HepG2 (cell line): ENCODE measurements around the gene RNF13. TPM values are rescaled to one million over a fixed set of nuclear protein-coding genes. Genes with fewer than 3 reads are reported as not detected.

Experiments
- ATAC-seq: fragments of 200-7000 bp; cut with Tn5 transposase; 3 replicates; pipeline ENCODE4 v1.9.1; 2020; ENCODE audit warnings: mild to moderate bottlenecking, moderate library complexity
- BruUV-seq: library from RNA; stranded (reverse); fragments of 400-500 nt; replicated peaks from 2 replicates; lab custom pipeline; 2021; lab: Mats Ljungman, UMichigan
- CTCF ChIA-PET: fragments of 300-600 bp; formaldehyde crosslinking; extraction: SDS; loops from one replicate; lab custom pipeline; 2021; ENCODE audit warnings: low total read pairs, inconsistent platforms, low intra/inter-chr PET ratio; lab: Yijun Ruan, JAX
- POLR2A ChIA-PET: fragments of 350-600 bp; sonication (Branson Sonifier 250); formaldehyde crosslinking; loops from one replicate; lab custom pipeline; 2020; ENCODE audit warnings: antibody characterized with exemption, inconsistent platforms; lab: Yijun Ruan, JAX
- DNase-seq: peaks from one replicate; pipeline ENCODE4 v3.0.0-alpha.2; 2015; ENCODE audit warnings: low spot score
- FAIRE-seq: peaks from 3 replicates; lab custom pipeline; 2011; peaks lifted over from hg19 to GRCh38; lab: Jason Lieb, UNC
- H2AFZ ChIP-seq: one replicate; pipeline ENCODE4 v1.6.1; 2011; ENCODE audit warnings: low read length, inconsistent platforms
- H3K27ac ChIP-seq: fragments of 300-600 bp; 3 replicates; pipeline ENCODE4 v1.8.0; 2011; ENCODE audit warnings: mixed run types, mild to moderate bottlenecking, mixed read lengths, low read length, inconsistent platforms; ENCODE audit not compliant: insufficient read depth; ENCODE audit errors: extremely low read length
- H3K27me3 ChIP-seq, 2 experiments: fragments of 200-600 bp in 1 of 2; 2 replicates in 1 of 2; 3 replicates in 1 of 2; pipeline versions ENCODE4 v1.6.0 to v1.8.0; 2011; ENCODE audit warnings: low read length in 2 of 2, mild to moderate bottlenecking in 2 of 2, moderate library complexity in 2 of 2, inconsistent platforms in 1 of 2; ENCODE audit not compliant: insufficient read depth in 2 of 2, control insufficient read depth in 1 of 2
- H3K36me3 ChIP-seq, 2 experiments: fragments of 200-600 bp in 1 of 2; replicated peaks in 1 of 2; 2 replicates in 1 of 2; 3 replicates in 1 of 2; pipeline versions ENCODE4 v1.5.1 to v1.8.0; 2011; ENCODE audit warnings: low read length in 2 of 2, inconsistent platforms in 1 of 2; ENCODE audit not compliant: insufficient read depth in 2 of 2, control insufficient read depth in 1 of 2
- H3K4me1 ChIP-seq: 2 replicates; pipeline ENCODE4 v1.5.1; 2012; ENCODE audit warnings: low read length, inconsistent platforms; ENCODE audit not compliant: insufficient read depth
- H3K4me2 ChIP-seq: 2 replicates; pipeline ENCODE4 v1.6.0; 2011; ENCODE audit warnings: low read depth, low read length, inconsistent platforms
- H3K4me3 ChIP-seq, 3 experiments: fragments of 200-600 bp in 1 of 3; sonication (generic), shearing (Covaris generic) in 1 of 3; replicated peaks in 1 of 3; 2 replicates each; pipeline ENCODE4 v1.5.1; 2011 to 2016; ENCODE audit warnings: low read length in 3 of 3, inconsistent platforms in 2 of 3, low read depth in 2 of 3, mild to moderate bottlenecking in 2 of 3, control low read depth in 1 of 3, mixed read lengths in 1 of 3; ENCODE audit not compliant: insufficient read depth in 1 of 3
- H3K79me2 ChIP-seq: one replicate; pipeline ENCODE4 v1.6.1; 2011; ENCODE audit warnings: low read length, inconsistent platforms; ENCODE audit not compliant: insufficient read depth
- H3K9ac ChIP-seq: 2 replicates; pipeline ENCODE4 v1.6.0; 2011; ENCODE audit warnings: mild to moderate bottlenecking, low read depth, low read length, inconsistent platforms; ENCODE audit not compliant: insufficient read depth
- H3K9me3 ChIP-seq: 2 replicates; pipeline ENCODE4 v1.5.1; 2012; ENCODE audit warnings: mild to moderate bottlenecking, low read length
- H4K20me1 ChIP-seq: 2 replicates; pipeline ENCODE4 v1.6.0; 2011; ENCODE audit warnings: inconsistent platforms, mild to moderate bottlenecking, low read length, moderate library complexity; ENCODE audit not compliant: insufficient read depth
- ARID3A ChIP-seq: IDR thresholded peaks from 2 replicates; pipeline ENCODE4 v1.6.1; 2012; ENCODE audit warnings: low read depth, low read length, improper control_type of control experiment
- ARID5B ChIP-seq: IDR thresholded peaks from 2 replicates; pipeline ENCODE4 v1.4.0; 2020; ENCODE audit warnings: mild to moderate bottlenecking, missing genetic modification reagents
- FOXA3 ChIP-seq: IDR thresholded peaks from 2 replicates; pipeline ENCODE4 v1.6.1; 2016; ENCODE audit warnings: missing genetic modification reagents, missing compliant biosample characterization
- GATAD2A ChIP-seq: IDR thresholded peaks from 2 replicates; pipeline ENCODE4 v1.6.1; 2016
- KAT2B ChIP-seq: fragments of 150-350 bp; IDR thresholded peaks from 2 replicates; pipeline ENCODE4 v1.6.1; 2014; ENCODE audit warnings: low read depth, low read length, borderline replicate concordance
- MAZ ChIP-seq, 2 experiments: sonication (generic) in 1 of 2; formaldehyde crosslinking in 1 of 2; IDR thresholded peaks; 2 replicates each; pipeline versions ENCODE4 v1.5.0 to v1.6.1; 2012 to 2020; ENCODE audit warnings: low read depth in 2 of 2, mild to moderate bottlenecking in 2 of 2, borderline replicate concordance in 1 of 2, improper control_type of control experiment in 1 of 2, low read length in 1 of 2, missing genetic modification reagents in 1 of 2, moderate library complexity in 1 of 2
- MBD4 ChIP-seq: IDR thresholded peaks from 2 replicates; pipeline ENCODE4 v1.6.1; 2012; ENCODE audit warnings: low read length, inconsistent platforms, borderline replicate concordance
- ONECUT2 ChIP-seq: sonication (generic); formaldehyde crosslinking; IDR thresholded peaks from 2 replicates; pipeline ENCODE4 v1.4.0; 2020; ENCODE audit warnings: missing genetic modification reagents
- U2AF1 ChIP-seq: fragments of 200-400 bp; formaldehyde crosslinking; optimal IDR thresholded peaks from 2 replicates; pipeline ENCODE3; 2017; ENCODE audit warnings: mild to moderate bottlenecking, low read depth, low read length
- ZFP1 ChIP-seq: IDR thresholded peaks from 2 replicates; pipeline ENCODE4 v1.6.1; 2016
- ZNF350 ChIP-seq: sonication (generic); formaldehyde crosslinking; IDR thresholded peaks from 2 replicates; pipeline ENCODE4 v1.4.0; 2020; ENCODE audit warnings: mild to moderate bottlenecking, low read depth, missing genetic modification reagents, borderline replicate concordance
- WGBS: methylation state at CpG from one replicate; pipeline ENCODE4 v1.1.6; 2017; ENCODE audit warnings: low lambda C conversion rate; 5-methylcytosine and 5-hydroxymethylcytosine counted together
- in situ Hi-C: cut with HindIII; loops from 2 replicates; pipeline ENCODE4 v1.10.0; 2017; ENCODE audit warnings: low pct_unique_long_range_greater_than_20kb; ENCODE audit not compliant: extremely low pct_ligation_motif_present
- intact Hi-C: fragments of 100-400 bp; cut with micrococcal nuclease; formaldehyde crosslinking; loops from one replicate; pipeline ENCODE4 v1.10.0; 2022; ENCODE audit not compliant: unreplicated experiment
- polyA plus RNA-seq, 8 experiments: library from polyadenylated mRNA; depleted of rRNA in 3 of 8; stranded (reverse) in 7 of 8; unstranded in 1 of 8; fragments of >200 nt; fragmentation: Illumina TruSeq in 4 of 8; extraction: Trizol in 4 of 8; gene quantifications; 2 replicates each; pipeline versions ENCODE4 v1.2.1 to v1.2.3, GENCODE V29; 2011 to 2016; ENCODE audit warnings: low read depth in 4 of 8, missing spikeins in 1 of 8, mixed read lengths in 1 of 8; ENCODE audit not compliant: insufficient read depth in 1 of 8
- total RNA-seq, 5 experiments: library from RNA; depleted of rRNA; stranded (reverse); fragments of >200 nt; fragmentation: Illumina TruSeq; extraction: Trizol; gene quantifications; 2 replicates each; pipeline ENCODE4 v1.2.3, GENCODE V29; 2016; ENCODE audit warnings: low read depth in 1 of 5

Gene RNF13
- total and polyA plus RNA-seq, 2 of the 13 experiments (the other 11 are each of a cell fraction or from before 2014, with no cell fraction given): 39.8 to 46.0 TPM

- 0 out of 2 replicates have a peak, but pooled peaks have one; percentile 55 for TF ChIP-seq ARID3A
- TF ChIP-seq U2AF1: no peak
- no peak for TF ChIP-seq MAZ (IDR thresholded peaks at IDR 0.05; ENCODE audit: borderline replicate concordance, low read depth, low read length)
- no peak for TF ChIP-seq MAZ (CRISPR knock-in tag; IDR thresholded peaks at IDR 0.05; ENCODE audit: low read depth)
- no peak for TF ChIP-seq MBD4
- peak; percentile 19; the same call in 1 of the 2 replicates for TF ChIP-seq KAT2B
- TF ChIP-seq ONECUT2: peak; percentile 81
- TF ChIP-seq FOXA3 (CRISPR knock-in tag): peak; percentile 52
- TF ChIP-seq ZNF350: no peak
- 0 out of 2 replicates have a peak, but pooled peaks have one; percentile 11 for TF ChIP-seq ARID5B
- no peak for TF ChIP-seq ZFP1 (CRISPR knock-in tag)
- TF ChIP-seq GATAD2A (CRISPR knock-in tag): peak; percentile 37; the same call in 1 of the 2 replicates
- Histone ChIP-seq H2AFZ (no peak overlapping the region), H3K79me2 (no peaks in the 10 kb centered on the region), H3K4me1 (peaks cover 28% of the 10 kb centered on the region), H3K9me3 (no peaks in the 10 kb centered on the region), H3K27ac (no peak overlapping the region), H3K4me3 (no peak overlapping the region), H3K4me2 (no peak overlapping the region), H3K9ac (no peak overlapping the region), H3K36me3 (no peaks in the 10 kb centered on the region), H3K27me3 (no peaks in the 10 kb centered on the region), H4K20me1 (no peaks in the 10 kb centered on the region)
- peak; percentile 87 for ATAC-seq
- peak; percentile 24 for DNase-seq
- under 1% methylated on average over 3 of the region's 3 CpGs for WGBS
- in situ Hi-C loops (no loop called here), intact Hi-C loops (loop anchor here (5.0 kb wide), 1 partner anchor 1407 kb away; no protein-coding TSS in a partner anchor)
- CTCF ChIA-PET: no interaction called here
- BruUV-seq: no TSS peak
- no peak for FAIRE-seq
- POLR2A ChIA-PET: no interaction called here
Measured at GRCh38 chr3:149790698-149791097, 22.3 kb upstream of the RNF13 start.
